NCI-H1436 treated with DMSO at 0.1 percent for 48 hours (cell line): ENCODE results near the gene FBXO31.

ENCODE experiments used
- DNase-seq: peaks from one replicate; lab custom pipeline; 2025; lab: John Stamatoyannopoulos, UW

Gene FBXO31

GRCh38 chr16:87327798-87328495 is 55.6 kb downstream of the FBXO31 start:
- DNase-seq: no peak

DNA sequence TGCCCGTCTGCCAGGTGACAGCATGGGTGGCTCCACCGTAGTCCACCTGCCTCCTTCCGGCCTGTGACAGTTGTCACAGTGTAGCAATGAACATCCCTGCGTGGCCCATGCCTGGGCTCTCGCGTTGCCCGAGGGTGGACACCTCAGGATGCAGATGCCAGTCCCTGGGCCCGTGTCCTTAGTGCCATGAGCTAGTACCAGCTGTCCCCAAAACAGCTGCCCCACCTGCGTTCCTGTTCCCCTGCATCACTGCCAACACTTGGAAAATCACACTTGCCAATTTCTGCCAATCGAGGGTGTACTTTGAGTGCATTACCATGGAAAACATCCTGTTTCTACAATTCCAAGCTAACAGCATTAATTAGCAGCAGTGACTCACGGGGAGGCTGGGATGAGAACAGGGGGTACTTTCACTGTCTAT is 57.4 kb downstream of the FBXO31 start:
- no peak for DNase-seq

GRCh38 chr16:87325423-87325858 is 58.1 kb downstream of the FBXO31 start:
- no peak for DNase-seq

GRCh38 chr16:87324411-87325275 is 58.9 kb downstream of the FBXO31 start:
- no peak for DNase-seq

GRCh38 chr16:87323727-87324410 is 59.7 kb downstream of the FBXO31 start:
- no peak for DNase-seq

- no peak for DNase-seq
Observed at GRCh38 chr16:87322833-87323726, 60.5 kb downstream of the FBXO31 start.

DNA sequence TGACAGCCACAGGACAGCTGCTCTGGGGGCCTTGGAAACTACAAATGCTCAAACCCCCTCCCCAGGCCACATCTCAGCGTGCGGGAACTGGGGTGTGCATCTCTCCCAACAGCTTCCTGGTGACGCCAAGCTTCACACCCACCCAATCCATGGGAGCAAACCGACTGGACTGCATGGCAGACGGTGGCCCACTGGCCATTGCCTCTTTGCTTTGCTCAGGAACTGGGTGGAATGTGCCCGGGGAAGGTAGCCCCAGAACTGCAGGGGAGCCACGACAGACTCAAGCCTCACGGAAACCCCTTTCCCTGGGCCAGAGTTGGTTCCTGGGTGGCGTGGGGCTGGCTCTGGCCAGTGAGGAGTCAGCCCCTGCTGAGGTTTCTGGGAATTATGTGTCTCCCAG is 61.2 kb downstream of the FBXO31 start:
- no peak for DNase-seq

- DNase-seq: no peak
Observed at GRCh38 chr16:87321336-87322107, 62.1 kb downstream of the FBXO31 start.

DNA sequence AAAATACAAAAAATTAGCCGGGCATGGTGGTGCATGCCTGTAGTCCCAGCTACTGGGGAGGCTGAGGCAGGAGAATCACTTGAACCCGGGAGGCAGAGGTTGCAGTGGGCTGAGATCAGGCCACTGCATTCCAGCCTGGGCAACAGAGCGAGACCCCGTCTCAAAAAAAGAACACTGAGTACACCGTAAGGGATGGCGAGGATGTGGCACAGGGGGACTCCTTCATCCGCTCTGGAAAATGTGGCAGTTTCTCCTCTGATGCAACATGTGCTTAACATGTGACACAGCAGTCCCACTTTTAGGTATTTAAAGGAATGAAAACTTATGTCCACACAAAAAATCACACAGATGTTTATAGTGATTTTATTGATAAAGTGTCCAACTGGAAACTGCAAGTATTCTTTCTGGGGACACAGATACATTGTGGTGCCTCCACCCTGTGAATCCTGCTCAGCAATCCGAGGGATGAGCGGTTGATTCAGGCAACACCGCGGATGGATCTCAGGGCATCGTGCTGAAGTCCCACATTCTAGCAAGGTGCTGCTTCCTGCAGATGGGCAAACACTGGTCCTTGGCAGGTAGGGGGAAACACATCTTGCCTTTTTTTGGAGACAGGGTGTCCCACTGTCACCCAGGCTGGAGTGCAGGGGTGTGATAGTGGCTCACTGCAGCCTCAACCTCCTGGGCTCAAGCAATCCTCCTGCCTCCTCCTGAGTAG is 62.9 kb downstream of the FBXO31 start:
- no peak for DNase-seq

- DNase-seq: no peak
Observed at GRCh38 chr16:87319997-87320491, 63.5 kb downstream of the FBXO31 start.

DNA sequence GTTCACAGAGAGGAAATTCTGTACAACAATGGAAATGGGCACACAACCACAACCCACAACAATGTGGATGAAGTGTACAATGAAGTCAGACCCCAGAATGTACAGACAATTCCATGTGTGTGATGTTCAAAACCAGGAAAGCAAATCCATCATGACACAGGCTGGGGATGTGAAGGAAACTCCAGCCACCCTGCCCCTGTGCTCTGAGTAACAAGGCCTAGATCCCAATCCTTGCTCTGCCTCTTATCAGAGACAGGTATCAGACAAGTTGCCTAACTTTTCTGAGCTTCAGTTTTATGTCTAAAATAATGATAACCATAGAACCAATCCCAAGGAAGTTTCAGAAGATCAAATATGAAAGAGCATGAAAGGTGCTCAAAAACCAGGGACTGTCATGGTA is 64.6 kb downstream of the FBXO31 start:
- no peak for DNase-seq

- no peak for DNase-seq
Observed at GRCh38 chr16:87317750-87318644, 65.6 kb downstream of the FBXO31 start.

- peak; percentile 68 for DNase-seq
Observed at GRCh38 chr16:87316923-87317749, 66.4 kb downstream of the FBXO31 start, which contains the start of gene C16orf95. Gene C16orf95 (minus strand): TSS chr16:87317392. CDS start chr16:87317242, 150 bp downstream.

- no peak for DNase-seq
Observed at GRCh38 chr16:87316450-87316922, 67.1 kb downstream of the FBXO31 start.

DNA sequence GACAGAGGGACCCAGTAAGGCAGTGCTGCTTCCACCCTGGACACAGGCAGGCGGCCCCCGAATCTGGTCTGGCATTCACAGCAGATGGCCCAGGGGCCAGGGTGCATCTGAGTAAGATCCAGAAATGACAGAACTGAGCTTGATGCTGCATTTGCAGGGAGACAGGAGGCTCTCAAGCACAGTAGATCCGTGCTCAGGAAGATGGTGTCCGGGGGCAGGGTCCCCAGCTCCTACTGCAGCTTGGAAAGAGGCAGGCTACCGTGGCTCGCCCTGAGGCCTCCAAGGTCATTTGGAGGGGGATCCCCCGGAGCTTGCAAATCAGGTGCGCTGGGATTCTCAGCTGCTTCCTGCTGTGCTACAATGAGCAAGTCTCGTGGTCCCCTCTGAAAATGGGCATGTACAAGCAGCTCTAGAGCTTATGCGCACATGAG is 68.6 kb downstream of the FBXO31 start:
- no peak for DNase-seq

- no peak for DNase-seq
Observed at GRCh38 chr16:87312008-87312407, 71.6 kb downstream of the FBXO31 start.

- DNase-seq: no peak
Observed at GRCh38 chr16:87311387-87311786, 72.2 kb downstream of the FBXO31 start.

- no peak for DNase-seq
Observed at GRCh38 chr16:87310610-87311009, 73.0 kb downstream of the FBXO31 start.
